Small intestine (tissue), 4 donors: Measurements from ENCODE around the gene ZNF41. TPM values are rescaled to one million over a fixed set of nuclear protein-coding genes. Genes with fewer than 3 reads are reported as not detected.

Source experiments
- polyA plus RNA-seq, 4 donors: library from polyadenylated mRNA; stranded (reverse) in 3 of 4; unstranded in 1 of 4; fragments of 200-250 nt in 3 of 4; fragments of 120-200 nt in 1 of 4; gene quantifications; one replicate each; pipeline versions ENCODE4 v1.2.1 to v1.2.3, GENCODE V29; 2013
- donor health status: healthy with polysubstance abuse.
- donor health status: Bipolar disorder and iron deficiency.
- donor health status: healthy.

Gene ZNF41
- polyA plus RNA-seq, 4 donors: 2.9 to 7.2 (median 3.1) TPM

Other genes starting within 250 kb of the ZNF41 start
- under 1 TPM in 2 of 4 donors, not detected in 2; 0.04 to 0.12 TPM for gene ZNF157, start 112.6 kb downstream of the ZNF41 start, polyA plus RNA-seq
- 10 to 100 TPM; 43.0 to 92.1 (median 68.6) TPM for gene ARAF, start 78.0 kb upstream of the ZNF41 start, polyA plus RNA-seq
- 100 to 1,000 TPM in 1 of 4 donors, 10 to 100 TPM in 3; 19.5 to 196 (median 61.8) TPM for gene TIMP1, start 99.2 kb upstream of the ZNF41 start, polyA plus RNA-seq
- 1 to 10 TPM in 2 of 4 donors, under 1 TPM in 1, not detected in 1; 0.27 to 3.0 (median 1.3) TPM for gene SYN1, start 136.6 kb upstream of the ZNF41 start, polyA plus RNA-seq
- 1 to 10 TPM in 3 of 4 donors, under 1 TPM in 1; 0.45 to 5.5 (median 4.0) TPM for gene CFP, start 146.7 kb upstream of the ZNF41 start, polyA plus RNA-seq
- 10 to 100 TPM in 3 of 4 donors, 1 to 10 TPM in 1; 8.7 to 21.9 (median 16.2) TPM for gene ELK1, start 167.3 kb upstream of the ZNF41 start, polyA plus RNA-seq
- gene UXT, start 176.0 kb upstream of the ZNF41 start, polyA plus RNA-seq: 100 to 1,000 TPM; 131 to 221 (median 168) TPM